OCI-LY1 (cell line): ENCODE measurements around the gene ACY1.

Experiments
- EZH2 ChIP-seq: fragments of 200-600 bp; sonication (generic), shearing (Covaris generic); IDR thresholded peaks from 2 replicates; pipeline ENCODE4 v1.8.0; 2017; ENCODE audit warnings: borderline replicate concordance, mixed run types, mild to moderate bottlenecking, antibody characterized with exemption, low read length, moderate library complexity, mixed read lengths
- TF ChIP-seq, protein P1 (sequence below): fragments of 200-600 bp; sonication (generic), shearing (Covaris generic); IDR thresholded peaks from 2 replicates; pipeline ENCODE4 v1.5.1; 2017; ENCODE audit warnings: mild to moderate bottlenecking, antibody characterized with exemption, low read length, moderate library complexity, mixed read lengths

DNA sequence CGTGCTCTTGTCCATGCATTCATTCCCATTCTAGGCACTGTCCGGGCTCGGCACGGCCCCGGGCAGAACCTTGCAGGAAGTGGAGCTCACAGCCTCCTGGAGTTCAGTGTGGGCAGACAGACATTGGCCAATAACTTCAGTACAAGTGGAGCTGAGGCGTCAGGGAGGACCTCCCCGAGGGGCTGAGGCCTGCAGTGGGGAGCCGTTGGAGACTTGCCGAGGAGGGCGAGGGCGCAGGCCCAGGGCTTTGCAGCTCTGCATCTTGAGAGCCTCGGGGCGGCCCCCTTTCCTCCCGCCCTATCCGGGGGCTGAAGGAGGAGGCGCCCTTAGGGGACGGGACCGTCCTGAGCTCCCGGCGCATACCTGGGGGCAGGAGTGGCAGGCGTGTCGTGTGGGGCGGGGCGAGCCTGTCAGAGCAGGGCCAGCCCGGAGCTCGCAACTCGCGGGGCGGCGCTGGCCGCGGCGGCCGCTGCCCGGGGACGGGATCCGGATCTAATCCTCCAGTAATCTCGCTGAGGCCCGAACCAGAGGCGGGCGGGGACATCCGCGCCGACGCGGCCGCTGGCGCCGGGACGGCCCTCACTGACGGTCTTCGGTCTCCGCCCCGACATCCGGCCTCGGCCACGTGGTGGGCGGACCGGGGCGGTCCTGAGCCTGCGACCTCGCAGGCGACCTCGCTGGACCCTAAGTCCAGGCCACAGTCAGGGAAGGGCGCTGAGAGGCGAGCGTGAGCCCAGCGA, at the start of gene ACY1:
- TF ChIP-seq, protein P1, sequence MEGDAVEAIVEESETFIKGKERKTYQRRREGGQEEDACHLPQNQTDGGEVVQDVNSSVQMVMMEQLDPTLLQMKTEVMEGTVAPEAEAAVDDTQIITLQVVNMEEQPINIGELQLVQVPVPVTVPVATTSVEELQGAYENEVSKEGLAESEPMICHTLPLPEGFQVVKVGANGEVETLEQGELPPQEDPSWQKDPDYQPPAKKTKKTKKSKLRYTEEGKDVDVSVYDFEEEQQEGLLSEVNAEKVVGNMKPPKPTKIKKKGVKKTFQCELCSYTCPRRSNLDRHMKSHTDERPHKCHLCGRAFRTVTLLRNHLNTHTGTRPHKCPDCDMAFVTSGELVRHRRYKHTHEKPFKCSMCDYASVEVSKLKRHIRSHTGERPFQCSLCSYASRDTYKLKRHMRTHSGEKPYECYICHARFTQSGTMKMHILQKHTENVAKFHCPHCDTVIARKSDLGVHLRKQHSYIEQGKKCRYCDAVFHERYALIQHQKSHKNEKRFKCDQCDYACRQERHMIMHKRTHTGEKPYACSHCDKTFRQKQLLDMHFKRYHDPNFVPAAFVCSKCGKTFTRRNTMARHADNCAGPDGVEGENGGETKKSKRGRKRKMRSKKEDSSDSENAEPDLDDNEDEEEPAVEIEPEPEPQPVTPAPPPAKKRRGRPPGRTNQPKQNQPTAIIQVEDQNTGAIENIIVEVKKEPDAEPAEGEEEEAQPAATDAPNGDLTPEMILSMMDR, result no peak
- no peak for TF ChIP-seq EZH2
